CD4-positive, alpha-beta T cell treated with Interleukin-4 for 1 hour (primary cell): Measurements from ENCODE around the gene DNAH10.
A peak's percentile ranks its signal among the peaks of the same experiment; 100 is the strongest.
"Not testable (repeated sequence)": the region's sequence is repeated elsewhere in the genome, so short reads cannot be mapped to it uniquely, and the experiment has no call there.

Experiments used
- DNase-seq, 2 donors: peaks; one replicate each; pipeline ENCODE4 v3.0.0-alpha.2; 2020 to 2022

DNAH10 gene

DNA sequence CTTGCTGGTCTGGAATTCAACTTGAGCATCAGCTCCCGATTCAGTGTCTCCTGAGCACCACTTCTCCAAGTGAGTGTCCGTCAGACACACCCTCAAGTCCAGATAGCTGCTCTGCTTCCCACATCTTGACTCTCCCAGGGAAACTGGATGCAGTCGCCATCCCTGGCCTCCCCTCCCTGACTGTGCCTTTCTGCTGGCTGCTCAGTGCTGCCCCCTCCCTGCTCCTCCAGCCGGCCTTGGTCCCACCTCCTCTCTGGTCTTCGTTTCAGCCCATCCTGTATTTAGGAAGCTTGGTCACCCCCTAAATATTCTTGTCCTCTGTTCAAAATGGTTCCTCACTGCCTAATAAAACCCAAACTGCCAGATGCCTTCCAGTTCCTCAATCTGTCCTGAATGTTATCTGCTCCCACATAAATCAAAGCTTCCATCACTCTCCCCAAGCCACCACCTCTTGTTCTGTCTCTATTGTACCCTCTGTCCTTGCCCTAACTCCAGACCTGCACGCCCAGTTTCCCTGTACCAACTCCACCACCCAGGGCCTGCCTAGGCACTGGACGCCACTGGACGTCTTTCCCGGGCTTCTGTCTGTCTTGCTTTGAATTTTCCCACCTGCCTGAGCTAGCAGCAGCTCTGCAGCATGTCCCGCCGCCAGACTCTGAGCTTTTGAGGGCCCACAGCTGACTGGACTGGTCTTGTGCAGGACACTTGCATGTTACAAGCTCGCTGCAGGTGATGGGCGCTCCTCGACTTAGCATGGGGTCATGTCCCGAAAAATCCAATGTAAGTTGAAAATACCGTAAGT is 176.8 kb downstream of the DNAH10 start:
- no peak for DNase-seq

DNA sequence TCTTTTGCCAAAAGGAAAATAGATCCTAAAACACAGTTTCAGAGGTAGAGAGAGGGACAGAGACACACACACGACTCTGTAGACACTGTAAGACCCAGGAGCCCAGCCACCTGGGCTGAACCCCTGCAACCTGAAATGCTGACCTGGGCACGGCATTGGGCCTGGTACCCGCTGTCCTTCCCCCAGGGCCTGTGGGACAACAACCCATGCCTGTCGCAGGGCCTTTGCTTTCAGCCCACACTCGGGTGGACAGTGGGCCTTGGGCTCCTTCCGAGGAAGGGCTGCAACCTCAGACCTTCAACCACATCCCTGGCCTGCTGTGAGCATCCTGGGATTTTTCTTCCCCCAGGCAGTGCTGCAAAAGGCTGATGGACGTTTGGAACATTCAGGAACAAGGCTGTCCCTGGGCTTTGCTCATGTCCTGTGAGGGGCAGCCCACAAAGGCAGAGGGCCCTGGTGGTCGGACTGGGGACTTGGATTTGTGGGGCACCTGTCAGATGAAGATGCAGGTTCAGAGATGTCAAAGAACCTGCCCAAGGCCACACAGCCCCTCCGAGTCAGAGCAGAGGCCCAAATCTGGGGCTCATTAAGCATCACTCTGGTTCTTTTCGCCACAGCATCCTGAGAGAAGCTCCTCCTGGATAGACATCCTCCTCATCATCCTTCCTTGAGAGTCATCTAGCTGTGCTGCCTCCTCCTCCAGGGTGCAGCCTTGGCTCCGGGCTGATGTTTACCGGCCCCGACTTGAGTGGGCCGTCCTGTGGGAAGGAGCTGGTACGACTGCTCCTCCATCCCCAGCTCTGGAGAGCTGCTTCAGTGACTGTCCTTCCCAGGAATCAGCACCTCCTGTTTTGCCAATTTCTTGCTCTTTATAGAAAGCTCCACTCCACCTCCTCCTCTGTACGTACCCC is 177.9 kb downstream of the DNAH10 start:
- no peak for DNase-seq

DNA sequence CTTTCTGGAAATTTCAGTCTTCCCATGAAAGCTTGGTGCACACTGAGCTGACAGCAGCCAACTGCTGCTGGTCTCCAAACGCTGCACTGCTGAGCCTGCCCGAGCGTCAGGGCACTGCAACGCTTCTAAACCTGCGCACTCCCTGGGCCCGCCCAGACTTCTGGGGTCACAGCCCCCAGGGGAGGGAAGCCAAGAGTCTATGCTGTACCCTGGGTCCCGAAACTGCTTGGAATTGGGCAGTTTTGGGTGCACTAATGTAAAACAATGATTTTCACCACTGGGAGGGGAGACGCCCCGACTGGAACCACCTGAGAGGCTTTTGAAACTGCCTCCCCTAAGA is 178.5 kb downstream of the DNAH10 start:
- DNase-seq = no peak

DNA sequence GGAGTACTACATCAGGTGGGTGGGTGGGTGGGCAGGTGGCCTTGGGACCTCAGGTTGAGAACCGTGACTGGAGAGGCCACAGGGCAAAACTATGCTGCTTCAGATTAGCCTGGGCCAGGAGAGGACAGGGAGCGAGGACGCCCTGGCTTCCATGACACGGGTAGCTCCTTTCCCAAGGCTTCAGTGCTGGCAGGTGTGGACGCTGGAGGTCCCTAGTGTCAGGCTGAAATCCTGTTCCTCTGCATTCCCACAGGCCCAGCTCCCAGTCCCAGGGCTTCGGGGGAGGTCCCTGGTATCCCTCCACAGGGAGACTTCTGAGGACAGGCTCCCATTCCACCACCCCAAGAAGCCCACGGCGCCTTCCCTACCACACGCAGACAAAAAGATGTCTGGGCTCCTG is 178.9 kb downstream of the DNAH10 start:
- no peak for DNase-seq

DNA sequence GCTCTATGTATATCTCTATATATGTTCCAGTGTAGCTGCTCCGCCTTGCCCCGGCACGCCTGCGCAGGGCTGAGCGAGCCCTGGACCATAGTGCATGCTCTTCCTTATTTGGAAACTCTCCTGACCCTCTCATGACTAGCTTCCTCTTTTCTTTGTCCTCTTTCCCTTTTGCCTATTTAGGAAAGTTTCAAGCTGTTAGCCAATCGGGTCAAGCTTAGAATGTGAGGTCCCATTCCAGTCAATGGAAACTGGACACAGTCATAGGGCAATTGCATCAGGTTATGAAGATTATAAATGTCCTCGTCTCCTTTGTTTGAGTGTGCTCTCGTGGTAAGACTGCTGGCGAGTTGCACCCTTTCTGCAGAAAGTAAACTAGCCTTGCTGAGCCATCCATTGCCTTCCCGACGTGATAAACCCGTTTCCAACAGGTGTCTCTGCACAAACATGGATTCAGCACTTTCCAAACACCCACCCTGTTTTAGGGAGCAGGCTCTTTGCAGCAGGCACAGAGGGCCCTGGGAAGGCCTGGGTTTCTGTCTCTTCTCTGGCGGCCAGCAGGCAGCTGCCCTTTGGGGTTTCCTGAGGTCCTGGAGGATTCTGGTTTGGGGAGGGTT is 179.6 kb downstream of the DNAH10 start:
- DNase-seq = peak in 1 of 2 donors; percentile 38

DNA sequence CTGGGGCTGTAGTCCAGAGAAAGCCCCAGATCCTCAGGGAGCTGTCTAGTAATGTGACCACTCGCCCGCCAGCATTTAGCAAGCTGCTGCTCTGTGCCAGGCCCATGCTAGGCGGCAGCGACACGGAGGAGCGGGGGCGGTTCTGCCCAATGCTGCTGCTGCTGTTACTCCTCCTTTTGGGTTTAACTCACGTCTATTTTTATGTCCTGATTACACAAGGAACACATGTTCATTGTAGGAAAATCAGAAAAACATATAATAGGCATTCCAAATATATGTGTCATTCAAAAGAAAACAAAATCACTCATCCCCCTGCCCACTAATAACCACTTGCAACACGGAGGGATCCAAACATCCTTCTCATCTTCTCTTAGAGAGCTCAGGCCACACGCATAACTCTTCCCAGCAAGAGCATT is 180.1 kb downstream of the DNAH10 start:
- DNase-seq = no peak

DNA sequence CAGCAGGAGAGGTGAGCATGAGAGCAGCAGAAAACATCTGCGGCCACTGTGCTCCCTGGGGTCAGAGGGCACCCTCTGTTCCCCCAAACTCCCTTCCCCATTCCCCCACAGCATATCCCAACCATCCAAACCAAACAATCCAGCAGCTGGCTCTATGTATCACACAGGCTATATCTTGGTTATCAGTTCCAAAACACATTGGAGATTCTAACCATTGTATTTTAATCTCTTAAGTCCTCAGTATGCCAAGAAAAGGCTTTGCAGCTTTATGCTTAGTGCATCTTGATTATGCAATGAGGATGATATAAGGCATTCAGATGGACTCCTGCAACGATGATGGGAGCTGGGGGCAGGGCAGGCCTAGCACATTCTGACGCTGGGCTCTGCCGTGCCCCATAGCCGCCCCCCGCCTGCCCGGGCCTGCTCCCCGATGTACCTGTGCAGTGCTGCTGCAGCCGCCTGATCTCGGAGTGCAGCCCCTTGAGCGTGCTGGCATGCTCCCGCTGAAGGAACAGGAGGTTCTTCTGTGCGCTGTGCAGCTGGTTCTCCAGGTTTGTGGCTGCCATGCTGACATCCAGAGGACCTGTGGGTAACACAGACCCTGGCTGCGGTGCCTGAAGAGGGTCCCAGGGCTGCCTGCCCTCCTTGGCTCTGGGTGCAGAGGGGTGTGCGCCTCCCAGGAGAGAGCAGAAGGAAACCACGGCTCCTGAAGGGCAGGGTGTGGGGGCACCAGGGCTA is 181.0 kb downstream of the DNAH10 start:
- no peak for DNase-seq

DNA sequence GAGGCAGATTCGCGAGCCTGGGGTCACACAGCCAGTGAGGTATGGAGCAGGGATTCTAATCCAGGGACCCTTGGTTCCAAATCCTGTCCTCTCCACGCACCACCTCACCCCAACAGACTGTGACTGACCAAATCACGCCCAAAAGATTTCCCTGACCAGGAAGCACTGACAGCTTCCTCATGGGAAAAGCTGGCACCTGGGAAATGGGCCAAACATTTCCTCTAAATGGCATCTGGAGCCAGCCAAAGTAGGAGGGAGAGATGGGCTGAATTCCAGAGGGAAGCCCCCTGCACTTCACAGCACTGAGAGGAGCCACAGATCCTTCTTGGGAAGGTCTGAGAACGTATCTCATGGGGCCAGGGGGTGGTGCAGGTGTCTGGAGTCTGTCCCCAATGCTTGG is 181.7 kb downstream of the DNAH10 start:
- DNase-seq = no peak

DNA sequence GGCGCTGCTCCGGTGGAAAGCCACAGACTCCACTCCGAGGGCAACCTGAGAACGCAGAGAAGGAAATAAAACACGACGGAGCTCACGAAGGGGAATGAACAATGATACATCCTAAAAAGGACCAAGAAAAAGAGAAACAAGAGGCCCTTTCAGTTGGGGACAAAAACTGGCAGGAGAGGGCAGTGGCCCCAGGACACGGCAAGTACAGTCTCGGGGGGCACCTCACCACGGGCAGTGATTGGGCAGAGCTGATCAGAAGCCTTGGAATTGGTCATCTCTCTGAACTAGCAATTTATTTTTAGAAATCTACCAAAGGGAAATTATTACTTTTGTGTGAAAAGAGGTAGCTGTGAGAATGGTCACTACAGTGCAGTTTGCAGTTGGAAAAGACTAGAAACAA is 182.6 kb downstream of the DNAH10 start:
- DNase-seq = no peak

DNA sequence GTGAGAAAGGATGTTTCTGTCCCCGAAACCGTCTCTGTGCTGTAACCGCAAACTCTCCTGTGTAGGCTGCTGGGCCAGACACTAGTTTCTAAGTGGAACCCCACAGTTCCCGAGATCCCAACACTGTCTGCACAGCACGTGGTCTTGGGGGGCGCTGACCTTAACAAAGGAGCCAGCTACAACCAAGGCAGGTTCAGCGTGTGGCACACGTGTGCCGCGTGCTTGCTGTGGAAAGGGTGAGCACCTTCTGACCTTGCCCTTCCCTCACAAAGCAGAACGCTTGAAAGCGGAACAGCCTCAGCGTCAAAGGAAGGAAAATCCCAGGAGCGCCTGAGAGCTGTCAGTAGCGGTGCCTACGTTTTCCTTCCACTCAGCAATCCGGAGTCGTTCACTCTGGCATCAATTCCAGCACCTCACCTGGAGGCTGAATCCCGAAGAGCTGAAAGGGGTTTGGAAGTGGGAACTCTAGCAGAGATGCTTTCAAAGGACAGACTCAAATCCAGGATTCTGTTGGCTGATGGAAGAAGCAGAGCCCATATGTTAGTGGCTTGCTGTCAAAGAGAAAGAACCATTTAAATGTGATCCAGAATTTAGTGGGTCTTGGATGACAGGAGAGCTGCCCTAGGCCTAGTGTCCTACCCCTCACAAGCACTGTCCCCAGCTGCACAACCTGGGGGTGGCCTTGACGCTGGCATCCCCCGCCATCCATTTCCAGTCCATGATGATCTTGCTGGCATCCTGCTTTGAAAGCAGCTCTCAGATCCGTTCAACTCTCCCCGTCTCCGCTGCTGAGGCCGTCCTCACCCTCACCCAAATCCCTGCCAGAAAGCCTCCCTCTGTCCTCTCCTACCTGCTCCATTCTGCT is 183.4 kb downstream of the DNAH10 start:
- DNase-seq = no peak

DNA sequence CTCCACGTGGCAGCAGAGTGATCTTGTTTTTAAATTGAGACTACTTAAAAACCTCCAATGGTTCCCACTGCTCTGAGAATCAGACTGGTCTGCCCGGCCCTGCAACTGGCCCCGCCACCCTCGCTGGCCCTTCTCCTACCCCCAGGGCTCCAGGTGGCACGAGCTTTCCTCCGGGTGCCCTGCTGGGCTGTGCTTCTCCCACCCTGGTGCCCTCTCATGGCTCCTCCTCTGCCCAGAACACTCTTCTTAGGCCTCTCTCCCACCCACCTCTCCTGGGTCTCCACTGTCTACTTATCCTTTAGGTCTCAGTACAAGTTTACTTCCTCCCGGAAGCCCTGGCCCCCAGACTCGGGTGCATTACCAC is 184.0 kb downstream of the DNAH10 start:
- no peak for DNase-seq

DNA sequence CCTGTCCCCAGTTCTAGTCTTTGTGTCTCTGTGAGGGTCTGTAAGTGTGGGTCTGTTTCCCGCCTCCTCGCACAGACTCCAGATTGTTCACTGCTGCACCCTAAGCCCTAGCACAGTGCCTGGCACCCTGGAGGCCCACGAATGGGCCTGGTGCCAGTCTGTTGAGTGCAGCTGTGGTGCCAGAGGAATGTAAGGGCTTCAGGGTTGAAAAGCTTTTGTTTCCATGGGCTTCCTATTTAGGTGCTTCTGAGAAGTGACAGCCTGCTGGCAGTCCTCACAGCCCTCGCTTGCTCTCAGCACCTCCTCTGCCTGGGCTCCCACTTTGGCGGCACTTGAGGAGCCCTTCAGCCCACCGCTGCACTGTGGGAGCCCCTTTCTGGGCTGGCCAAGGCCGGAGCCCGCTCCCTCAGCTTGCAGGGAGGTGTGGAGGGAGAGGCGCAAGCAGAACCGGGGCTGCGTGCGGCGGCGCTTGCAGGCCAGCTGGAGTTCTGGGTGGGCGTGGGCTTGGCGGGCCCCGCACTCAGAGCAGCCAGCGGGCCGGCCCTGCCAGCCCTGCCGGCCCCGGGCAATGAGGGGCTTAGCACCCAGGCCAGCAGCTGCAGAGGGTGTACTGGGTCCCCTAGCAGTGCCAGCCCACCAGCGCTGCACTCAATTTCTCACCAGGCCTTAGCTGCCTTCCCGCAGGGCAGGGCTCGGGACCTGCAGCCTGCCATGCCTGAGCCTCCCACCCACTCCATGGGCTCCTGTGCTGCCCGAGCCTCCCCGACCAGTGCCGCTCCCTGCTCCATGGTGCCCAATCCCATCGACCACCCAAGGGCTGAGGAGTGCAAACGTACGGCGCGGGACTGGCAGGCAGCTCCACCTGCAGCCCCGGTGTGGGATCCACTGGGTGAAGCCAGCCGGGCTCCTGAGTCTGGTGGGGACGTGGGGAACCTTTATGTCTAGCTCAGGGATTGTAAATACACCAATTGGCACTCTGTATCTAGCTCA is 184.7 kb downstream of the DNAH10 start:
- not testable (repeated sequence) for DNase-seq

DNA sequence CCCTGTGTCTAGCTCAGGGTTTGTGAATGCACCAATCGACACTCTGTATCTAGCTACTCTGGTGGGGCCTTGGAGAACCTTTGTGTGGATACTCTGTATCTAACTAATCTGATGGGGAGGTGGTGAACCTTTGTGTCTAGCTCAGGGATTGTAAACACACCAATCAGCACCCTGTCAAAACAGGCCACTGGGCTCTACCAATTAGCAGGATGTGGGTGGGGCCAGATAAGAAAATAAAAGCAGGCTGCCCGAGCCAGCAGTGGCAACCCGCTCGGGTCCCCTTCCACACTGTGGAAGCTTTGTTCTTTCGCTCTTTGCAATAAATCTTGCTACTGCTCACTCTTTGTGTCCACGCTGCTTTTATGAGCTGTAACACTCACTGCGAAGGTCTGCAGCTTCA is 185.4 kb downstream of the DNAH10 start:
- not testable (repeated sequence) for DNase-seq

DNA sequence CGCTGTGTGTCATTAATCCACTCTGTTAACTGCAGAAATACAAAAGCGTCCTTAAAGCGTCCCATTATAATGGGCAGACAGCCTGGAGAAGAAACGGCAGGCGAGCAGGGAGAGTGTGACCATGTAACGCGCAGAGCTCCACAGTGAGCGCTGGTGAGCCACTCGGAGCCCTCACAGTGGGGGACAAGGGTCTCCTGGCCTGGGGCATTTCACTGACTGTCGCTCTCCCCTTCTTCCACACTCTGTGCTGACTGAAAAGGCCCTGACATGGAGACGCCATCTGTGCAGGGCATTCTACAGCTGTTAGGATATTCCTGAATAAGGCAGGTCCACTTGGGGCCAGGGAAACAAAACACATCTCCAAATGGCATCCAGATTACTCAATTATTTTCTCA is 186.3 kb downstream of the DNAH10 start:
- DNase-seq = no peak

DNA sequence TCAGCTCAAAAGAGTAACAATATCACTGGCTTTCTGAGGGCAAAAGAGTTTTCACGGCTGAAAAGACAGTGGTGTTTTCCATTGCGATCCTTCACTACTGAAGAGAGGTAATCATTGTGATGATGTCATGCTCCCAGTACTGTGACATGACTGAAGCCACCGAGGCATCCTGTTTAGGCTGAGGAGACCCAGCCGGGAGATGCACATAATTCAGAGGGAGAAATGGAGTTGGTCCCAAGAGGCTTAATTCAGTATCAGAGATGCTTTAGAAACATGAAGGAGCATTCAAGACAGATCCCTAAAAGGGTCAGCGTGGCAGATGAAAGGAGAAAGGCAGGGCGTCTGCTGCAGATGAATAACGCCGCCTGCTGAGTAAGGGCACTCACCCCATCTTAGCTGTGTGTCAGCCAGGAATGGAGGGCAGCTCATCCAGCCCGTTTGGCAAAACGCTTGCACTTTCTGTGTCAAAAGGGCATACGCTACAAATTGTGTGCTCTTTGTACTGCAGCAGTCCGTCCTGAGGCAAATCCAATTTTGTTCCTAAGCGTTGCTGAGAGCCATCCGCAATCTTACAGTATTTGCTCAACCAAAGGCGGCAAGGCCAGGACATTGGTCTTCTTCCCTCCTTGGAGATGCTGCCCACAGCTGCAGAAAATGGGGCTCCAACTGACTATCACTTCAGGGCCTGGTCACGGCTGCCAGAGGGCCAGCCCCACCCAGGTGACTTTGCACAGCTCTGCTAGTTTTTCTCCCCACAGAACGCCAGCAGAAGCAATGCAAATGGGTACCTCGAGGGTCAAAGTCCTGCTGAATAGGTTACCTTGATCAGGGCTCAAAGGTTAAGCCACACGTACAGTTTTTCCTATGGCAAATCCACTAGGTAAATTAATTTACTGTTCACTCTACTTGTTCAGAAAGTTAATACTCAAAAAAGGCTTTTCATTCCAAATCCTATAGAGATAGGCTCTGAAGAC is 187.0 kb downstream of the DNAH10 start:
- no peak for DNase-seq

DNA sequence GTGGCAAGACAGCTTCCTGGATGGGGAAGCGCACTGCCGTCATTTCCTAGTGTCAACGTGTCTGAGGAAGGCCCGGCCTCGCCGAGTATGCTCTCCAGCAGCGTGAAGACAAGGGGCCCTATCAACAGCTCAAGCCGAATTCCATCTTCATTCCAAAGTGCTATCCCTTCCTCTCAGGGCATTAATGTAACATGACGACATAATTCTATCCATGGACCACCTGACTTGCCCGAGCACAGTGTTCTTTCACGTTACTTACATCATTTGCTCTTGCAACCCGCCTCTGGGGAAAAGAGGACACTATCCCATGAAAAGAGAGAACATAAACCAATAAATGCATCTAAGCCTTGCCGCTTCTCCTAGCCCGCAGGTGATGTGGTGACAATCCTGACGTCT is 187.7 kb downstream of the DNAH10 start:
- no peak for DNase-seq

DNA sequence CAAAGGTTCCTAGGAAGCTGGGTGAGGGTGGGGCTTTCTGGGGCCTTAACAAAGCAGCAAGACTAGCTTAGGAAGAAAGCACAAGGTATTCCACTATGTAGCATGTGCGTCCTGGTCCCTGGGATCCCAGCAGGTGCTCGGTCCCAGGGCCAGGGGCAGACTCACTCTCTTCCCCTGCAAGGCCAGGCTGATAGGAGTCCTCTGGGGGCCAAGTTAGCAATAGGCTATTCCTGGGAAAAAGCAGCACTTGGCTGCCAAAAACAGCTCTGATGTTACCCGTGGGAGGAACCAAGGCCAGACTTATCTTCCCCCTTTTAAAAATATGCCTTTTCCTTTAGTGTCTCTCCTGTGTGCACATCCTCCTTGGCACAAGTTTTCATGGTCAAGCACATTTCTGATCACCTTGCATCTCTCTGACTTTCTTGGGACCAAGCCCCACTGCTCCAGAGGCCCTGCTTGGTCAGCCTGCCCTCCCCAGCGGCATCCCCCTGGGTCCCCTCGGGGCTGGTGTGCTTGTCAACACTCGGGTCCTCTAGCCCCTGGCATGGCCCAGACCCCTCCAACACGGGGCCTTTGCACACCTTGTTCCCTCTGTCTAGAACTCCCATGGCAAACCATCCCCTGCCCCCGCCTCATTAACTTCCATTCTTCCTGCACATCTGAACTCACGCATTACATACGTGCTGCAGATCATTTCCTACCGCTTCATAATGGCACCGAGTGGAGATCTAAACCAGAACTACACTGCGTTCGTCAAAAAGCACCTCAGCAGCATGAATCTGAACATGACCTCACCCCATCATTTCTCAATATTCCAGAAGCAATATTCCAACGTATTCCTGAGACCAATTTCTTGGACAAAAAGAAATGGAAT is 188.6 kb downstream of the DNAH10 start:
- DNase-seq = no peak

DNA sequence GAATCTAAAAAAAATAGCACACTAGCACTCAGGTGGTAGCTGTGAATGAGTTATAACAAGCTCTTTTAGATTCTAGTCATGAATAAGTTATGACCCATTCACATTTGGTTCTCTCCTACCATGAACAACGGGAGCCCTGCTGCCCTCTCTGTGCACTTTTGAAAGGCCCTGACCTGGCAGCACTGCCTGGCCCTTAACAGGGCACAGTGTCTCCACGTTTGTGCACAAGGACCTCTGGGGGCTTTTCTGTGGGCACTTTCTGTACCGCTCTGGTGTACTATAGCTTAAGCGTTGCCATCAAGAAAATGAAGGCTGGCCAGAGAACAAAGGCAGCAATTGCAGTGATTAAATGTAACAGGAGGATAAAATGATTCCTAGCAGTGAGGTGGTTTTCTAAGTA is 189.4 kb downstream of the DNAH10 start:
- no peak for DNase-seq

DNA sequence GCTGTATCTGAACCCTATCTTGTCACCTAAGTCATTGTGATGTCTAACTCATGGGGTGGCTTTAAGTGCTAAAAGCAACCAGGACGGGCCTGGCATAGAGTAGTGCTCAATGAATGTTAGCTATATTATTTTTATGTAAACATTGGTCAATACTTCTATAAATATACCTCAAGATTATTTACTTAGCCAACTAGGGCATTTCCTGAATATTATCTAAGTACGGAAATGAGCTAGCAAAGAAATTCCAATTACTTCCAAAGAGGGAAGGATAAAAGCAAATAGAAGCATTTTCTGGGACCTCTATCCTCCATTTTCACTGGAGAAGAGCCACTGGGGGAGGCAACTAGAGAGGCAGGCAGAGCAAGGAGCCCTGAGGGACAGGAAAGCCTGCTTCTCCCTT is 189.9 kb downstream of the DNAH10 start:
- DNase-seq = no peak
